OCI-LY7 (cell line): ENCODE results near the gene CLIC4.

Experiments
- CTCF ChIP-seq: fragments of 200-600 bp; sonication (generic); conservative IDR thresholded peaks from 2 replicates; pipeline ENCODE4 v1.5.1; 2014; ENCODE audit warnings: mild to moderate bottlenecking, antibody characterized with exemption, low read length, moderate library complexity, mixed read lengths
- EZH2phosphoT487 ChIP-seq: fragments of 200-600 bp; sonication (generic); IDR thresholded peaks from 2 replicates; pipeline ENCODE4 v1.6.1; 2018; ENCODE audit warnings: low read depth, borderline replicate concordance, mild to moderate bottlenecking, mixed run types, antibody characterized with exemption, low read length, moderate library complexity, mixed read lengths

- TF ChIP-seq CTCF = no peak
- TF ChIP-seq EZH2phosphoT487 = no peak
These were observed 117.7 kb downstream of the CLIC4 start for GRCh38 chr1:24862775-24863483.
